Cardiac muscle cell (in vitro differentiated cells and primary cell): ENCODE measurements around the gene MACROD2. TPM values are rescaled to one million over a fixed set of nuclear protein-coding genes. Genes with fewer than 3 reads are reported as not detected.

Experiments
- DNase-seq, 2 donors: peaks; one replicate each; pipeline versions ENCODE4 v3.0.0 to v3.0.0-alpha.2; 2010 to 2017; ENCODE audit warnings: low read depth in 1 of 2, low spot score in 1 of 2
- H3K27ac ChIP-seq: fragments of 200-600 bp; sonication (generic); 2 replicates; pipeline ENCODE4 v1.5.1; 2016
- H3K27me3 ChIP-seq: fragments of 200-600 bp; sonication (generic); 2 replicates; pipeline ENCODE4 v1.6.0; 2016; ENCODE audit warnings: control low read depth
- H3K36me3 ChIP-seq: fragments of 200-600 bp; sonication (generic); 2 replicates; pipeline ENCODE4 v1.5.1; 2016; ENCODE audit warnings: control low read depth
- H3K4me1 ChIP-seq: fragments of 200-600 bp; sonication (generic); 2 replicates; pipeline ENCODE4 v1.8.1; 2017; ENCODE audit warnings: low read depth, mild to moderate bottlenecking, mixed run types
- H3K4me3 ChIP-seq: fragments of 200-600 bp; sonication (generic); 2 replicates; pipeline ENCODE4 v1.5.1; 2016; ENCODE audit warnings: mild to moderate bottlenecking
- H3K9me3 ChIP-seq: fragments of 200-600 bp; sonication (generic); 2 replicates; pipeline ENCODE4 v1.5.1; 2017; ENCODE audit warnings: low read depth, mild to moderate bottlenecking, control low read depth
- polyA plus RNA-seq: library from polyadenylated mRNA; unstranded; fragments of >200 nt; fragmentation: Nextera tagmentation; extraction: Ambion mirVana; gene quantifications from 2 replicates; pipeline ENCODE4 v1.2.1, GENCODE V29; 2016
- total RNA-seq: library from RNA; depleted of rRNA; stranded (reverse); fragments of >200 nt; gene quantifications from 2 replicates; pipeline ENCODE4 v1.2.3, GENCODE V29; 2016
- TF ChIP-seq, protein P1 (sequence below): IDR thresholded peaks from 2 replicates; pipeline ENCODE4 v1.5.1; 2012; ENCODE audit warnings: low read depth, mild to moderate bottlenecking, low read length

Gene MACROD2
- total and polyA plus RNA-seq, 2 experiments from 2014 or later = 9.3 to 14.4 TPM

DNA sequence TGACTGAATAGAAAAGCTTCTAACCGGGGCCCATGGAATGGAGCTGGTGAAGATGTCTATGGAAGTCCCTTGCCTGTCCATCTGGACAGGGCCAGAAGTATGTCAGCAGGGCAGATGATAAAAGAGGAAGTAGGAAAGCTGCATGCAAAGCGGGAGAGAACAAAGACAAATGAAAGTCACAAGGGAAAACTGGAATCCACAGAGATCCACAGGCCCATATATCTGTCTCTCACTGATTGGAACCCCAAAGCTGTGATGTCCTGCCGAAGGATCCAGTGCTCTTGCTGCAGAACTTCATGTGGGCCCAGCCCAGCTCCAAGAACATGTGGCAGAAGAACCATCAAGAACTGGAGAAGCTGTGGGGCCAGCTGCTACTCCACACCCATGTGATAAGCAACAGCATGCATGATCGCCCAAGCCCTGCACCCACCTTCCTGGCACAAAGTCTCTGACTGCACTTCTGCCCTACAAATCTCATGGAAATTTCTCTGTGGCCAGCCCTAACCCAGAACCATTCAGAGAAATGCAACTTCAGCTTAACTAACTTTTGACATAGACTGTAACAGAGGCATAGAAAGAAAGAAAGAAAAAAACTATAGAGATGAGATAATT, 1862.0 kb downstream of the MACROD2 start:
- Histone ChIP-seq H3K4me1 (no peaks in the 10 kb centered on the region), H3K36me3 (no peaks in the 10 kb centered on the region), H3K27ac (no peak overlapping the region), H3K4me3 (no peak overlapping the region), H3K9me3 (no peaks in the 10 kb centered on the region), H3K27me3 (no peaks in the 10 kb centered on the region)
- DNase-seq = no peak
- TF ChIP-seq, protein P1, sequence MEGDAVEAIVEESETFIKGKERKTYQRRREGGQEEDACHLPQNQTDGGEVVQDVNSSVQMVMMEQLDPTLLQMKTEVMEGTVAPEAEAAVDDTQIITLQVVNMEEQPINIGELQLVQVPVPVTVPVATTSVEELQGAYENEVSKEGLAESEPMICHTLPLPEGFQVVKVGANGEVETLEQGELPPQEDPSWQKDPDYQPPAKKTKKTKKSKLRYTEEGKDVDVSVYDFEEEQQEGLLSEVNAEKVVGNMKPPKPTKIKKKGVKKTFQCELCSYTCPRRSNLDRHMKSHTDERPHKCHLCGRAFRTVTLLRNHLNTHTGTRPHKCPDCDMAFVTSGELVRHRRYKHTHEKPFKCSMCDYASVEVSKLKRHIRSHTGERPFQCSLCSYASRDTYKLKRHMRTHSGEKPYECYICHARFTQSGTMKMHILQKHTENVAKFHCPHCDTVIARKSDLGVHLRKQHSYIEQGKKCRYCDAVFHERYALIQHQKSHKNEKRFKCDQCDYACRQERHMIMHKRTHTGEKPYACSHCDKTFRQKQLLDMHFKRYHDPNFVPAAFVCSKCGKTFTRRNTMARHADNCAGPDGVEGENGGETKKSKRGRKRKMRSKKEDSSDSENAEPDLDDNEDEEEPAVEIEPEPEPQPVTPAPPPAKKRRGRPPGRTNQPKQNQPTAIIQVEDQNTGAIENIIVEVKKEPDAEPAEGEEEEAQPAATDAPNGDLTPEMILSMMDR = no peak

- TF ChIP-seq, protein P1 = no peak
- Histone ChIP-seq H3K27ac (no peak overlapping the region), H3K9me3 (no peaks in the 10 kb centered on the region), H3K4me3 (no peak overlapping the region), H3K4me1 (no peaks in the 10 kb centered on the region), H3K36me3 (no peaks in the 10 kb centered on the region), H3K27me3 (no peaks in the 10 kb centered on the region)
- no peak for DNase-seq
These were observed 1863.7 kb downstream of the MACROD2 start for GRCh38 chr20:15859061-15859460.

- H3K36me3 ChIP-seq = no peaks in the 10 kb centered on the region
- H3K27me3 ChIP-seq = no peaks in the 10 kb centered on the region
- no peak overlapping the region for H3K27ac ChIP-seq
- TF ChIP-seq, protein P1 = no peak
- H3K4me1 ChIP-seq = no peaks in the 10 kb centered on the region
- no peak overlapping the region for H3K4me3 ChIP-seq
- no peaks in the 10 kb centered on the region for H3K9me3 ChIP-seq
- DNase-seq = no peak
These were observed 1865.5 kb downstream of the MACROD2 start for GRCh38 chr20:15860850-15861249.

GRCh38 chr20:15862178-15862577, 1866.9 kb downstream of the MACROD2 start:
- no peak for DNase-seq
- Histone ChIP-seq H3K36me3 (no peaks in the 10 kb centered on the region), H3K27ac (no peak overlapping the region), H3K4me1 (no peaks in the 10 kb centered on the region), H3K27me3 (no peaks in the 10 kb centered on the region), H3K4me3 (no peak overlapping the region), H3K9me3 (no peaks in the 10 kb centered on the region)
- TF ChIP-seq, protein P1 = no peak

DNA sequence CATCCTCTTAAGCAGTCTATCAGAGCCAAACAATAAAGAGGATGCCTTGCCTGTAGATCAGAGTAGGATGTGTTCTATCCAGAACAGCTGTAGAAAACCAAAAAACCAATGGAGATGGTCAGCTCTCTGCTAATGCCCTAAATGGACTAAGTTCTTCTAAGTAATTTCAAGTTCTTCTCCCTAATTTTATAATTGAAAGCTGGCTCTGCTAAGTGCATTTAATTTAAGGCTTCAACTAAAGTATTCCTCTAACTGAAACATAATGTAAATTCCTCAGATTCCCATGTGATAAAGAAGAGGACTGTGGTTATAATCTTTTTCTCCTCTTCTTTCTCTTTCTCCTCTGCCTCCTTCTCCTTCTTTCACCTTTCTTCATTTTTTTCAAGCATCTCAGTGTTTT, 1868.4 kb downstream of the MACROD2 start:
- Histone ChIP-seq H3K4me3 (no peak overlapping the region), H3K36me3 (no peaks in the 10 kb centered on the region), H3K4me1 (no peaks in the 10 kb centered on the region), H3K27ac (no peak overlapping the region), H3K9me3 (no peaks in the 10 kb centered on the region), H3K27me3 (no peaks in the 10 kb centered on the region)
- TF ChIP-seq, protein P1 = no peak
- DNase-seq = no peak
